HepG2 (cell line): Measurements from ENCODE around the gene CRTAC1.

Experiments used
- EED ChIP-seq: sonication (generic); formaldehyde crosslinking; IDR thresholded peaks from 2 replicates; pipeline ENCODE4 v1.5.0; 2020; ENCODE audit warnings: mild to moderate bottlenecking, missing genetic modification reagents
- KLF9 ChIP-seq: IDR thresholded peaks from 2 replicates; pipeline ENCODE4 v1.6.1; 2016; ENCODE audit warnings: low read depth
- POLR2AphosphoS5 ChIP-seq: IDR thresholded peaks from 2 replicates; pipeline ENCODE4 v1.6.1; 2012; ENCODE audit warnings: low read depth, low read length
- PRDM15 ChIP-seq: sonication (generic); formaldehyde crosslinking; IDR thresholded peaks from 2 replicates; pipeline ENCODE4 v1.4.0; 2020; ENCODE audit warnings: missing genetic modification reagents

DNA sequence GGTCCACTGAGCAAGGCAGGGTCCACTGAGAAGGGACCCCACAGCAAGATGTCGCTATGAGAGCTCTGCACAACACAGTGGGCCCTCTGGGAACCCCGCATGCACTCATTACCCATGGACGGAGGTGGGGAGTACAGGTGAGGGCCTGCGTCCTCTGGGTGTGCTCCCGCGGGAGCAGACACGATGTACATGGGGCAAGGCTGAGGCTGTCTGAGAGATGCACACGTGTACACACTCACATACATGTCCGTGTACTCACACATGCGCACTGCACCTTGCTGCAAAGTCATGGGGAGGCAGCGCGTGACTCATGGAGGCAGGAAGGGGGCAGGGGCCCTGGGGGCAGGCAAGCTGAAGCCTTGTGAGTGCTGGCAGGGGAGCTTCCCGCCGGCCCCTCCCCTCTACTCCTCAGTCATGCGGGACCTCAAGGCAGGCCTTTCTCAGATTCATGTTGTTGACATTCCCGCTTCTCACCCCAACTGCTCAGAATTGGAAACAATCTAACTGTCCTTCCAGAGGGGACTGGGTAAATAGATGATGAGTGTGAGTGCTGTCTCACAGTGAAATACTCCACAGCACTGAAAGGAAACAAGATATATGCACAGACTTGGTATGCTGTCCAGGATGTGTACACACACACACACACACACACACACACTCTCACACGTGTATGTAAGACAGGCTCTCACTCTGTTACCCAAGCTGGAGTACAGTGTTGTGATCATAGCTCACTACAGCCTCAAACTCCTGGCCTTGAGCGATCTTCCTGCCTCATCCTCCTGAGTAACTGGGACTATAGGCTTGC, 140.8 kb downstream of the CRTAC1 start:
- no peak for TF ChIP-seq EED (CRISPR knock-in tag)
- no peak for TF ChIP-seq KLF9 (CRISPR knock-in tag)
- no peak for TF ChIP-seq POLR2AphosphoS5
- TF ChIP-seq PRDM15 (CRISPR knock-in tag), result no peak
